Measurements from ENCODE around the gene TMEM30B. TPM values are rescaled to one million over a fixed set of nuclear protein-coding genes. Genes with fewer than 3 reads are reported as not detected.
A peak's percentile ranks its signal among the peaks of the same experiment; 100 is the strongest.

Gene TMEM30B
- total RNA-seq, 1 donor from 2014 or later, result 0.07 TPM

DNA sequence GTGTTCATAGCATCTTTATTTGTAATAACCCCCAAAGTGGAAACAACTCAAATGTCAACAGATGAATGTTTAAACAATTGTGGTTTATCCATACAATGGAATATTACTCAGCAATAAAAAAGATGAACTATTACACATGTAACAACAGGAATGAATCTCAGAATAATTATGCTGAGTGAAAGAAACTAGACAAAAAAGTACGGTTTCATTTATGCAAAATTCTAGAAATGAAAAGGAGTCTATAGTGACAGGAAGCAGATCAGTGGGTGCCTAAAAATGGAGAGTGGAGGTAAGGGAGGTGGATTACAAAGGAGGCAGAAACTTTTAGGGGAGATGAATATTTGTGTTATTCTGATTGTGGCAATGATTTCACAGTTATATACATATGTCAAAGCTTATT is 45.0 kb upstream of the TMEM30B start:
- Mint-ChIP-seq H3K27ac (ENCODE audit: unreplicated experiment) (no peak overlapping the region), H3K9me3 (peaks cover 5% of the 10 kb centered on the region), H3K4me3 (no peak overlapping the region), H3K27me3 (ENCODE audit: low read depth) (peaks cover 50% of the 10 kb centered on the region), H3K4me1 (no peaks in the 10 kb centered on the region), H3K36me3 (ENCODE audit: low read depth) (no peaks in the 10 kb centered on the region)
- TF ChIP-seq, protein P1, sequence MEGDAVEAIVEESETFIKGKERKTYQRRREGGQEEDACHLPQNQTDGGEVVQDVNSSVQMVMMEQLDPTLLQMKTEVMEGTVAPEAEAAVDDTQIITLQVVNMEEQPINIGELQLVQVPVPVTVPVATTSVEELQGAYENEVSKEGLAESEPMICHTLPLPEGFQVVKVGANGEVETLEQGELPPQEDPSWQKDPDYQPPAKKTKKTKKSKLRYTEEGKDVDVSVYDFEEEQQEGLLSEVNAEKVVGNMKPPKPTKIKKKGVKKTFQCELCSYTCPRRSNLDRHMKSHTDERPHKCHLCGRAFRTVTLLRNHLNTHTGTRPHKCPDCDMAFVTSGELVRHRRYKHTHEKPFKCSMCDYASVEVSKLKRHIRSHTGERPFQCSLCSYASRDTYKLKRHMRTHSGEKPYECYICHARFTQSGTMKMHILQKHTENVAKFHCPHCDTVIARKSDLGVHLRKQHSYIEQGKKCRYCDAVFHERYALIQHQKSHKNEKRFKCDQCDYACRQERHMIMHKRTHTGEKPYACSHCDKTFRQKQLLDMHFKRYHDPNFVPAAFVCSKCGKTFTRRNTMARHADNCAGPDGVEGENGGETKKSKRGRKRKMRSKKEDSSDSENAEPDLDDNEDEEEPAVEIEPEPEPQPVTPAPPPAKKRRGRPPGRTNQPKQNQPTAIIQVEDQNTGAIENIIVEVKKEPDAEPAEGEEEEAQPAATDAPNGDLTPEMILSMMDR (conservative IDR thresholded peaks at IDR 0.05), result no peak
- no peak for DNase-seq (ENCODE audit: low read depth, low spot score)

DNA sequence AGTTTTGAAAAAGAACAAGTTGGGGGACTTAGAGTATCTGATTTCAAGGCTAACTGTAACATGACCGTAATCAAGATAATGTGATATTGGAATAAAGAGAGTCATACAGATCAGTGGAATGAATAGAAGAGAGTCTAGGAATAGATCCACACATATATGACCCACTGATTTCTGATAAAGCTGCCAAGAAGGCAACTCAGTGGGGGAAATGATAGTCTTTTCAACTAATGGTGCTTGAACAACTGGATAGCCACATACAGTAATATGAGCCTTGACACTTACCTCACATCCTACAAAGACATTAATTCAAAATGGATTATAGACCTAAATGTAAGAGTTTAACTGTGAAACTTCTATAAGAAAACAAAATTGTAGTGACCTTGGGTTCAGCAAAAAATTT is 44.0 kb upstream of the TMEM30B start:
- TF ChIP-seq, protein P1 (conservative IDR thresholded peaks at IDR 0.05), result no peak
- DNase-seq (ENCODE audit: low read depth, low spot score), result no peak
- Mint-ChIP-seq H3K4me3 (no peak overlapping the region), H3K36me3 (ENCODE audit: low read depth) (no peaks in the 10 kb centered on the region), H3K4me1 (peaks cover 3% of the 10 kb centered on the region), H3K9me3 (peaks cover 5% of the 10 kb centered on the region), H3K27me3 (ENCODE audit: low read depth) (peaks cover 47% of the 10 kb centered on the region), H3K27ac (ENCODE audit: unreplicated experiment) (no peak overlapping the region)

DNA sequence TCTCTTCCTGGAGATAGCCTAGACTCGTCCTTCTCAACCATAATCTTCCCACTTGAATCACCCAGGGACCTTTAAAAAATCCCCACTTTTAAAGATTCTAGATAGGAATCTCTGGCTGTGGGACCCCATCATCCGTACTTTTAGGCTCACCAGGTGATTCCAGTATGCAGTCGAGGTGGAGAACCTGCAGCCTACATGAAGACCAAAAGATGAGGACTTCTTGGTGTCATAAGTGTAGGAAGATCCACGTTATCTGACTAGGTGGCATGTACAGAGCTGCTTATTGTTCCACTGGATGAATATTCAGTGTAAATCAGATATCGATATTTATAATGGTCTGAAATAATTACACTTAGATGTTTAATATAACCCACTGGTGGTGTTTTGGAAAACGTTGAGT is 42.8 kb upstream of the TMEM30B start:
- Mint-ChIP-seq H3K27me3 (ENCODE audit: low read depth) (peaks cover 47% of the 10 kb centered on the region), H3K27ac (ENCODE audit: unreplicated experiment) (no peak overlapping the region), H3K9me3 (peaks cover 5% of the 10 kb centered on the region), H3K4me3 (no peak overlapping the region), H3K4me1 (peaks cover 3% of the 10 kb centered on the region), H3K36me3 (ENCODE audit: low read depth) (no peaks in the 10 kb centered on the region)
- TF ChIP-seq, protein P1 (conservative IDR thresholded peaks at IDR 0.05), result no peak
- DNase-seq (ENCODE audit: low read depth, low spot score), result no peak

DNA sequence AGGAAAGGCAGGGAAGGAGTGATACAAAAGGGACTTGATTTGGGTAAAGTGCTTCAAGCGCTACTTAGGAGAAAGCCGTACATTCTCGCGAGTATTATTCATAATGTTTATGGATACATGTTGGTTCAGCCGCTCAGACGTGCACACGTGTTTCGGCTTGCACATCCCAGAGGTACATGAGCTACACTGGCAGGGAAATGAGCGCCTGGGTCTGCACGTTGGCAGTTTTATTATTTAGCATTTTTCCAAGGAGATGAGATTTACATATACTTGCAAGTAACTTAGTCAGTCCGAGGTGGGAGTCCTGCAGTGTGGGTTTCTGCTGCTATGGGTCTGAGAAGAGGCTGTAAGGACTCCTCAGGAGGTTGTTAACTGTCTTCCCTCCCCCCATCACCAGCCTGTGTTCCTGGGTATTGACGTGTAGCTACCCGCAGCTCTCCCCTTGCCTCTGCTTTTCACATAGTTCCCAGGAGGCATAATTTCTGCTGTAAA is 41.7 kb upstream of the TMEM30B start:
- Mint-ChIP-seq H3K4me1 (peaks cover 3% of the 10 kb centered on the region), H3K9me3 (peaks cover 5% of the 10 kb centered on the region), H3K27me3 (ENCODE audit: low read depth) (peaks cover 47% of the 10 kb centered on the region), H3K4me3 (peak overlapping the region; percentile 42), H3K36me3 (ENCODE audit: low read depth) (no peaks in the 10 kb centered on the region), H3K27ac (ENCODE audit: unreplicated experiment) (no peak overlapping the region)
- TF ChIP-seq, protein P1 (conservative IDR thresholded peaks at IDR 0.05), result no peak
- no peak for DNase-seq (ENCODE audit: low read depth, low spot score)

DNA sequence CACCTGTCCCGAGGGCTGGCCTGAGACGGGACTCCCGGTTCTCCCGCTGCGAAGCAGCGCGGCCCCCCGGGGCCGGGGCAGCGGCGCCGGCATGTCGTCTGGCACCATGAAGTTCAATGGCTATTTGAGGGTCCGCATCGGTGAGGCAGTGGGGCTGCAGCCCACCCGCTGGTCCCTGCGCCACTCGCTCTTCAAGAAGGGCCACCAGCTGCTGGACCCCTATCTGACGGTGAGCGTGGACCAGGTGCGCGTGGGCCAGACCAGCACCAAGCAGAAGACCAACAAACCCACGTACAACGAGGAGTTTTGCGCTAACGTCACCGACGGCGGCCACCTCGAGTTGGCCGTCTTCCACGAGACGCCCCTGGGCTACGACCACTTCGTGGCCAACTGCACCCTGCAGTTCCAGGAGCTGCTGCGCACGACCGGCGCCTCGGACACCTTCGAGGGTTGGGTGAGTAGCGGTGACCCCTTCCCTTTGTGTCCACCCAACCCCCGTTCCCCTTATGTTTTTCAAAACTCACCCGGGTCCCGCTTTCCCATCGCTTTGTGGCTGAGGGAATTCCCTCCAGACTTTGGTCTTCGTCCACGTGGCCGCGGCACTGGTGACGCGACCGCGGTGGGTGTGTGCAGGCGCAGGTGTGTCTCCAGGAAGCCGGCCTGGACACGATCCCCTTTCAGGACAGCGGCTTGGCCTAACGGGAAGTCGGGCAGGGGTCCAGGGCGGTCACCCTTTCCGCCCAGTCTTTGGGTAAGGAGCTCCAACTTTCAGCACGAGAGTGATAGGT is 41.1 kb upstream of the TMEM30B start:
- H3K27me3 Mint-ChIP-seq (ENCODE audit: low read depth), result peaks cover 47% of the 10 kb centered on the region
- peak overlapping the region; percentile 42 for H3K4me3 Mint-ChIP-seq
- H3K4me1 Mint-ChIP-seq, result peaks cover 3% of the 10 kb centered on the region
- H3K9me3 Mint-ChIP-seq, result peaks cover 5% of the 10 kb centered on the region
- TF ChIP-seq, protein P1 (conservative IDR thresholded peaks at IDR 0.05), result no peak
- DNase-seq (ENCODE audit: low read depth, low spot score), result no peak
- no peaks in the 10 kb centered on the region for H3K36me3 Mint-ChIP-seq (ENCODE audit: low read depth)
- no peak overlapping the region for H3K27ac Mint-ChIP-seq (ENCODE audit: unreplicated experiment)

Measured in neural crest cell (in vitro differentiated cells).